Measurements from ENCODE around the gene BMI1.

BMI1 gene

GRCh38 chr10:22368981-22369380 is 48.1 kb downstream of the BMI1 start:
- no peak for DNase-seq

DNA sequence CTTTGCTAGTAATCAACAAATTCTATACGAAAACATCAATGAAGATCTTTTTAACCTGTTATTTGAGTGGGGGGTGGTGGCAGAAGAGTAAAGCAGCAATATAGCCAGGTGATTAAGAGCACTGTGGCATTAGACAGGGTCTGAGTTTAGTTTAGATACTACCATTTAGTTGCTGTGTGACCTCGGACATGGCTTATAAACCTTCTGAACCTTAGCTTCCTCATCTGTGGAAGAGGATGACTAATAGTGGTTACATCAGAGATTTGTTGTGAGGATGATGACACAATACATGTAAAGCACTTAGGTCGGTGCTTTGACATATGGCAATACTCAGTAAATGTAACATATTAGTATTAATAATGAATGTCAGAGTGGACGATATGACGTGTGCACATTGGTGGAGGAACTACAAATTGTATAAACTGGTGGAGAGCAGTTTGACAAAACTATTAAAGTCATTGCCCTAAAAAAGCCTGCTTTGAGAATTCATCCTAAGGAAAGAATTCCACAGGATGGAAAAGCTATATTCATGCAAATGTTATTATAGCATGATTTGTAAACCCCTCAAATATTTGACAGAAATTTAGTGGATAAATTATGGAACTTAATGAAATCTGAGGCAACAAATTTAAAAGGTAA is 48.7 kb downstream of the BMI1 start:
- DNase-seq = no peak

GRCh38 chr10:22370320-22370719 is 49.4 kb downstream of the BMI1 start:
- no peak for DNase-seq

- DNase-seq = no peak
Measured at GRCh38 chr10:22372298-22372697, 51.4 kb downstream of the BMI1 start.

GRCh38 chr10:22372917-22373316 is 52.0 kb downstream of the BMI1 start:
- no peak for DNase-seq

- no peak for DNase-seq
Measured at GRCh38 chr10:22374489-22375126, 53.7 kb downstream of the BMI1 start.

DNA sequence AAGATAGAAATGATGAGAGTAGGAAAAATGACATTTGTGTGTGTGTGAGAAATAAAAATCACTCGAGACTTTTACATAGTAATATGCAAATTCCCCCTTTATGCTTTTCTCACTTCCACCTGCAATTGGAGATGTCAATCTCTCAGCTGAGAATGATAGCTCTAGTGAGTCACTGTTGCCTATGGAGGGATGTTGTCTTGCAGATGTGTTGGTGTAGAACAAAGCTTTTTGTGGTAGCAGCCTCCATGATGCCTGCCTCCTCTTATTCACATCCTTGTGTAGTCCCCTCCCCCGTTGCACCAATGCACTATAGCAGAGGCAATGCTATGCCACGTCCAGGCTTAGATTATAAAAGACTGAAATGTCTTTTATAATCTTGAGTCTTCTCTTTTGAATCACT is 58.2 kb downstream of the BMI1 start:
- no peak for DNase-seq
